GM08714 (cell line): ENCODE results near the gene ANKRD36C.
"Not testable (repeated sequence)": the region's sequence is repeated elsewhere in the genome, so short reads cannot be mapped to it uniquely, and the experiment has no call there.

Source experiments
- H3K4me3 ChIP-seq: fragments of 200-500 bp; sonication (Bioruptor generic); 2 replicates; pipeline ENCODE4 v1.5.1; 2014; ENCODE audit warnings: mild to moderate bottlenecking, low read length, inconsistent platforms
- ZNF274 ChIP-seq: IDR thresholded peaks from 2 replicates; pipeline ENCODE4 v1.6.1; 2012; ENCODE audit warnings: mild to moderate bottlenecking, low read depth, low read length

Gene ANKRD36C

GRCh38 chr2:95799892-95800291, 191.7 kb downstream of the ANKRD36C start:
- no peak overlapping the region for H3K4me3 ChIP-seq
- no peak for TF ChIP-seq ZNF274

GRCh38 chr2:95799147-95799889, 192.3 kb downstream of the ANKRD36C start:
- not testable (repeated sequence) for H3K4me3 ChIP-seq

GRCh38 chr2:95796249-95797099, 195.2 kb downstream of the ANKRD36C start:
- not testable (repeated sequence) for H3K4me3 ChIP-seq

- not testable (repeated sequence) for H3K4me3 ChIP-seq
Observed at GRCh38 chr2:95793970-95794369, 197.7 kb downstream of the ANKRD36C start.

GRCh38 chr2:95790180-95790579, 201.4 kb downstream of the ANKRD36C start:
- H3K4me3 ChIP-seq, result not testable (repeated sequence)

GRCh38 chr2:95789385-95789784, 202.2 kb downstream of the ANKRD36C start:
- H3K4me3 ChIP-seq, result not testable (repeated sequence)

GRCh38 chr2:95788642-95789041, 203.0 kb downstream of the ANKRD36C start:
- H3K4me3 ChIP-seq, result not testable (repeated sequence)
